Gastroesophageal sphincter (tissue), 3 donors: ENCODE data around the gene SLC13A1.

Experiments
- POLR2A ChIP-seq, 2 donors: fragments of 450-650 bp; IDR thresholded peaks; one replicate each; pipeline ENCODE4 v1.6.1; 2017; ENCODE audit warnings: antibody characterized with exemption in 2 of 2, mild to moderate bottlenecking in 2 of 2, moderate library complexity in 1 of 2
- POLR2AphosphoS5 ChIP-seq: sonication (generic); formaldehyde crosslinking; IDR thresholded peaks from one replicate; pipeline ENCODE4 v1.6.1; 2017; ENCODE audit warnings: antibody characterized with exemption
- TF ChIP-seq, protein P1 (sequence below), 4 experiments: fragments of 200-600 bp in 2 of 4; fragments of 450-650 bp in 2 of 4; sonication (generic) in 1 of 4; IDR thresholded peaks; one replicate each; pipeline ENCODE4 v1.5.1; 2017 to 2019; ENCODE audit warnings: antibody characterized with exemption in 4 of 4, mild to moderate bottlenecking in 2 of 4, moderate library complexity in 2 of 4

DNA sequence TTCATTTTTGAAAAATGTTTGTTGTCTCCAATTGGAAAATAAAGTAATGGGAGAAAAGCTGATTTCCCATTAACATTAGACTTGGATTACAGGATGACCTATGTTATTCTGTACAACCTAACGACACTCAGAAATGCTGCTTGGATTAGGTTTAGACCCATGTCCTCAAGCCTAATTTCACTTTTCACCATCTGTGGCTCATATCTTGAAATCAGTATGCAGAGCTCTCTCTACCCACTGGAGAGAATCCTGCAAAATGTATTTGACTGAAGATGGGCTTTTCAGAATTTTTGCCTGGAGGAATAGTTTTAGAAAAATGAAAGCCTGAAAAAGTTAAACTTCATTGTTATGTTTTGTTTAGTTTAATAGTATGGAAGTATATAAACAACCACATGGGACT is 63.8 kb downstream of the SLC13A1 start:
- TF ChIP-seq, protein P1, sequence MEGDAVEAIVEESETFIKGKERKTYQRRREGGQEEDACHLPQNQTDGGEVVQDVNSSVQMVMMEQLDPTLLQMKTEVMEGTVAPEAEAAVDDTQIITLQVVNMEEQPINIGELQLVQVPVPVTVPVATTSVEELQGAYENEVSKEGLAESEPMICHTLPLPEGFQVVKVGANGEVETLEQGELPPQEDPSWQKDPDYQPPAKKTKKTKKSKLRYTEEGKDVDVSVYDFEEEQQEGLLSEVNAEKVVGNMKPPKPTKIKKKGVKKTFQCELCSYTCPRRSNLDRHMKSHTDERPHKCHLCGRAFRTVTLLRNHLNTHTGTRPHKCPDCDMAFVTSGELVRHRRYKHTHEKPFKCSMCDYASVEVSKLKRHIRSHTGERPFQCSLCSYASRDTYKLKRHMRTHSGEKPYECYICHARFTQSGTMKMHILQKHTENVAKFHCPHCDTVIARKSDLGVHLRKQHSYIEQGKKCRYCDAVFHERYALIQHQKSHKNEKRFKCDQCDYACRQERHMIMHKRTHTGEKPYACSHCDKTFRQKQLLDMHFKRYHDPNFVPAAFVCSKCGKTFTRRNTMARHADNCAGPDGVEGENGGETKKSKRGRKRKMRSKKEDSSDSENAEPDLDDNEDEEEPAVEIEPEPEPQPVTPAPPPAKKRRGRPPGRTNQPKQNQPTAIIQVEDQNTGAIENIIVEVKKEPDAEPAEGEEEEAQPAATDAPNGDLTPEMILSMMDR (IDR thresholded peaks at IDR 0.05): no peak
- TF ChIP-seq POLR2A (IDR thresholded peaks at IDR 0.05): no peak
- TF ChIP-seq POLR2AphosphoS5: no peak
